T follicular helper cell (primary cell): Measurements from ENCODE around the gene AMELX.

Source experiments
- DNase-seq: peaks from one replicate; pipeline ENCODE4 v3.0.0-alpha.2; 2020; ENCODE audit warnings: low read depth

AMELX gene

GRCh38 chrX:11309220-11309619 is 16.0 kb downstream of the AMELX start:
- no peak for DNase-seq

GRCh38 chrX:11311706-11312105 is 18.5 kb downstream of the AMELX start:
- no peak for DNase-seq

GRCh38 chrX:11319806-11320520 is 26.8 kb downstream of the AMELX start:
- no peak for DNase-seq

- no peak for DNase-seq
Measured at GRCh38 chrX:11321986-11322385, 28.8 kb downstream of the AMELX start.

- no peak for DNase-seq
Measured at GRCh38 chrX:11328134-11328533, 34.9 kb downstream of the AMELX start.

- DNase-seq: no peak
Measured at GRCh38 chrX:11329021-11329420, 35.8 kb downstream of the AMELX start.

GRCh38 chrX:11331788-11332187 is 38.6 kb downstream of the AMELX start:
- no peak for DNase-seq

GRCh38 chrX:11334165-11334564 is 41.0 kb downstream of the AMELX start:
- no peak for DNase-seq

- no peak for DNase-seq
Measured at GRCh38 chrX:11336201-11336600, 43.0 kb downstream of the AMELX start.

GRCh38 chrX:11337292-11338009 is 44.2 kb downstream of the AMELX start:
- no peak for DNase-seq

- DNase-seq: no peak
Measured at GRCh38 chrX:11341274-11342201, 48.3 kb downstream of the AMELX start.

GRCh38 chrX:11342673-11343072 is 49.5 kb downstream of the AMELX start:
- no peak for DNase-seq

GRCh38 chrX:11346121-11346682 is 53.0 kb downstream of the AMELX start:
- DNase-seq: no peak

GRCh38 chrX:11347300-11347699 is 54.1 kb downstream of the AMELX start:
- no peak for DNase-seq

GRCh38 chrX:11349020-11349419 is 55.8 kb downstream of the AMELX start:
- no peak for DNase-seq

- DNase-seq: no peak
Measured at GRCh38 chrX:11349661-11350337, 56.6 kb downstream of the AMELX start.
